ENCODE results near the gene LRP1. TPM values are rescaled to one million over a fixed set of nuclear protein-coding genes. Genes with fewer than 3 reads are reported as not detected.

The LRP1 gene
- total RNA-seq, 1 donor from 2014 or later = 62.7 TPM

DNA sequence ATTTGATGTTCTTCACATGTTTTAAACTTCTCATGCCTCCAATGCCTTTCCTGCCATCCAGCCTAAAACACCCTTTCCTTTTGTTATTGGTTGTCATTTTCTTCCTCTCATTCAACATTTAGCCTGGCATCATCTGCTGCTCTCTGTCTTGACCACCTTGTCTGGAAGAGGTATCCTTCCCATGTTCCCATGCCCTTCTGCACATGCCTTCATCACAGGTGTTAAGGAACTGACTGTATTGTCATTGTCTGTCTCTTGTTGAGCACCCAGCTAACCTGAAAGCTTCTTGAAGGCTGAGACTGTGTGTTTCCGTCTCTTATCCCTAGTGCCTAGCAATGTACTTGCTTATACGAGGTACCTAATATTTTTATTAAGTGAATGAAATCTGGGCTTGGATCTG is 4.5 kb upstream of the LRP1 start:
- H3K4me1 Mint-ChIP-seq = peaks cover 5% of the 10 kb centered on the region
- H3K9me3 Mint-ChIP-seq = no peaks in the 10 kb centered on the region
- H3K36me3 Mint-ChIP-seq (ENCODE audit: low read depth) = no peaks in the 10 kb centered on the region
- DNase-seq (ENCODE audit: low read depth, low spot score) = no peak
- no peak for TF ChIP-seq CTCF (conservative IDR thresholded peaks at IDR 0.05)
- H3K27me3 Mint-ChIP-seq (ENCODE audit: low read depth) = peaks cover 15% of the 10 kb centered on the region
- no peak overlapping the region for H3K4me3 Mint-ChIP-seq
- no peak overlapping the region for H3K27ac Mint-ChIP-seq (ENCODE audit: unreplicated experiment)

- Mint-ChIP-seq H3K4me1 (peaks cover 5% of the 10 kb centered on the region), H3K27ac (ENCODE audit: unreplicated experiment) (no peak overlapping the region), H3K36me3 (ENCODE audit: low read depth) (no peaks in the 10 kb centered on the region), H3K27me3 (ENCODE audit: low read depth) (peaks cover 15% of the 10 kb centered on the region), H3K9me3 (no peaks in the 10 kb centered on the region), H3K4me3 (peak overlapping the region; percentile 21)
- TF ChIP-seq CTCF (conservative IDR thresholded peaks at IDR 0.05) = peak; percentile 93
- DNase-seq (ENCODE audit: low read depth, low spot score) = peak; percentile 84
These were observed 3.9 kb upstream of the LRP1 start for GRCh38 chr12:57124261-57124877.

- H3K4me3 Mint-ChIP-seq = peak overlapping the region; percentile 58
- no peak overlapping the region for H3K27ac Mint-ChIP-seq (ENCODE audit: unreplicated experiment)
- DNase-seq (ENCODE audit: low read depth, low spot score) = no peak
- H3K36me3 Mint-ChIP-seq (ENCODE audit: low read depth) = no peaks in the 10 kb centered on the region
- H3K9me3 Mint-ChIP-seq = no peaks in the 10 kb centered on the region
- TF ChIP-seq CTCF (conservative IDR thresholded peaks at IDR 0.05) = no peak
- H3K4me1 Mint-ChIP-seq = peaks cover 19% of the 10 kb centered on the region
- peaks cover 19% of the 10 kb centered on the region for H3K27me3 Mint-ChIP-seq (ENCODE audit: low read depth)
These were observed 2.2 kb upstream of the LRP1 start for GRCh38 chr12:57126061-57126460.

GRCh38 chr12:57126561-57126960 is 1.7 kb upstream of the LRP1 start:
- Mint-ChIP-seq H3K27me3 (ENCODE audit: low read depth) (peaks cover 19% of the 10 kb centered on the region), H3K9me3 (no peaks in the 10 kb centered on the region), H3K4me1 (peaks cover 24% of the 10 kb centered on the region), H3K36me3 (ENCODE audit: low read depth) (no peaks in the 10 kb centered on the region), H3K4me3 (peak overlapping the region; percentile 95), H3K27ac (ENCODE audit: unreplicated experiment) (no peak overlapping the region)
- DNase-seq (ENCODE audit: low read depth, low spot score) = no peak
- no peak for TF ChIP-seq CTCF (conservative IDR thresholded peaks at IDR 0.05)

- Mint-ChIP-seq H3K4me1 (peaks cover 30% of the 10 kb centered on the region), H3K9me3 (no peaks in the 10 kb centered on the region), H3K27ac (ENCODE audit: unreplicated experiment) (no peak overlapping the region), H3K4me3 (peak overlapping the region; percentile 95), H3K36me3 (ENCODE audit: low read depth) (no peaks in the 10 kb centered on the region), H3K27me3 (ENCODE audit: low read depth) (peaks cover 19% of the 10 kb centered on the region)
- TF ChIP-seq CTCF (conservative IDR thresholded peaks at IDR 0.05) = peak; percentile 47
- DNase-seq (ENCODE audit: low read depth, low spot score) = peak; percentile 46
These were observed 1.1 kb upstream of the LRP1 start for GRCh38 chr12:57127101-57127725.

All from neural crest cell (in vitro differentiated cells).